ENCODE results near the gene MACF1.
"Not testable (repeated sequence)": the region's sequence is repeated elsewhere in the genome, so short reads cannot be mapped to it uniquely, and the experiment has no call there.

MACF1 gene

GRCh38 chr1:39204441-39205081, at the start of gene MACF1:
MACF1 (plus strand) TSS chr1:39204695; CDS start chr1:39205023, 328 bp downstream.
- peak; percentile 73 for DNase-seq

- no peak for DNase-seq
Observed at GRCh38 chr1:39157304-39157703, 47.2 kb upstream of the MACF1 start.

GRCh38 chr1:39158327-39159086, 46.0 kb upstream of the MACF1 start:
- DNase-seq, result no peak

GRCh38 chr1:39159224-39160036, 45.1 kb upstream of the MACF1 start:
- DNase-seq, result no peak

- no peak for DNase-seq
Observed at GRCh38 chr1:39160703-39161102, 43.8 kb upstream of the MACF1 start.

GRCh38 chr1:39161811-39162210, 42.7 kb upstream of the MACF1 start:
- DNase-seq, result not testable (repeated sequence)

GRCh38 chr1:39163469-39163868, 41.0 kb upstream of the MACF1 start:
- DNase-seq, result no peak

- no peak for DNase-seq
Observed at GRCh38 chr1:39164256-39164655, 40.2 kb upstream of the MACF1 start.

GRCh38 chr1:39165049-39165448, 39.4 kb upstream of the MACF1 start:
- DNase-seq, result no peak

GRCh38 chr1:39165488-39165887, 39.0 kb upstream of the MACF1 start:
- DNase-seq, result no peak

- DNase-seq, result peak; percentile 20
Observed at GRCh38 chr1:39167632-39168209, 36.8 kb upstream of the MACF1 start.

- DNase-seq, result no peak
Observed at GRCh38 chr1:39168301-39169080, 36.0 kb upstream of the MACF1 start.

GRCh38 chr1:39170731-39171667, 33.5 kb upstream of the MACF1 start:
- DNase-seq, result no peak

GRCh38 chr1:39173119-39173994, 31.1 kb upstream of the MACF1 start:
- no peak for DNase-seq

GRCh38 chr1:39173995-39174380, 30.5 kb upstream of the MACF1 start:
- DNase-seq, result no peak

- DNase-seq, result no peak
Observed at GRCh38 chr1:39174390-39175081, 30.0 kb upstream of the MACF1 start.

GRCh38 chr1:39177706-39178105, 26.8 kb upstream of the MACF1 start:
- DNase-seq, result no peak

- no peak for DNase-seq
Observed at GRCh38 chr1:39178541-39179431, 25.7 kb upstream of the MACF1 start.

- DNase-seq, result no peak
Observed at GRCh38 chr1:39181311-39181710, 23.2 kb upstream of the MACF1 start.
